Inflammatory macrophage treated with lipopolysaccharide for 1 hour (primary cell): ENCODE data around the gene GPR155.
A peak's percentile ranks its signal among the peaks of the same experiment; 100 is the strongest.

Source experiments
- DNase-seq, 2 donors: peaks; one replicate each; pipeline ENCODE4 v3.0.0-alpha.2; 2020 to 2022

Gene GPR155, protein sequence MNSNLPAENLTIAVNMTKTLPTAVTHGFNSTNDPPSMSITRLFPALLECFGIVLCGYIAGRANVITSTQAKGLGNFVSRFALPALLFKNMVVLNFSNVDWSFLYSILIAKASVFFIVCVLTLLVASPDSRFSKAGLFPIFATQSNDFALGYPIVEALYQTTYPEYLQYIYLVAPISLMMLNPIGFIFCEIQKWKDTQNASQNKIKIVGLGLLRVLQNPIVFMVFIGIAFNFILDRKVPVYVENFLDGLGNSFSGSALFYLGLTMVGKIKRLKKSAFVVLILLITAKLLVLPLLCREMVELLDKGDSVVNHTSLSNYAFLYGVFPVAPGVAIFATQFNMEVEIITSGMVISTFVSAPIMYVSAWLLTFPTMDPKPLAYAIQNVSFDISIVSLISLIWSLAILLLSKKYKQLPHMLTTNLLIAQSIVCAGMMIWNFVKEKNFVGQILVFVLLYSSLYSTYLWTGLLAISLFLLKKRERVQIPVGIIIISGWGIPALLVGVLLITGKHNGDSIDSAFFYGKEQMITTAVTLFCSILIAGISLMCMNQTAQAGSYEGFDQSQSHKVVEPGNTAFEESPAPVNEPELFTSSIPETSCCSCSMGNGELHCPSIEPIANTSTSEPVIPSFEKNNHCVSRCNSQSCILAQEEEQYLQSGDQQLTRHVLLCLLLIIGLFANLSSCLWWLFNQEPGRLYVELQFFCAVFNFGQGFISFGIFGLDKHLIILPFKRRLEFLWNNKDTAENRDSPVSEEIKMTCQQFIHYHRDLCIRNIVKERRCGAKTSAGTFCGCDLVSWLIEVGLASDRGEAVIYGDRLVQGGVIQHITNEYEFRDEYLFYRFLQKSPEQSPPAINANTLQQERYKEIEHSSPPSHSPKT

DNA sequence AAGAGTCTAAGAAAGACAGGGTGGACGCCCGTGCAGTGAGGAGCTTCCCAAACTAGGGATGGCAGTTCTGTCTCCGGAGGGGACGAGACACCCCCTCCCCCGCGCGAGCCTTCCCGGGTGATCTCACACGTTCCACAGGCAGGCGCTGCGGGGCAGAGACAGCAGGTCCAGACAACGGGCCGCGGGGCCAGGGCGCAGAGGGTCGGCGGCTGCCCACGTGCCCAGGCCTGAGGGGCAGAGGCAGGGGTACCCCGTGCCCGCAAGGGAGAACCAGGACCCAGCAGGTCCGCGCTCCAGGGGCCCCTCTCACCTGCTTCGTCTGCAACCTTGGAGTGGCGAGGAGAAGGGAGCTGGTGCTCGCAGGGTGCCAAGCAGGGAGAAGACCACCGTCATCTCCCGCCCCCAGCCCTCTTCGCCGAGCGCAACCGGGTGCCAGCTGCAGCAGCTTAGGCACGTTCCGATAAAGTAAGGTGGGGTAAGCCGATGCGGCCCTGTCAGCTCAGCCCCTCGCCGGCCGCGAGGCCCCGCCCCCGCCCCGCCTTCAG, at the start of gene GPR155:
GPR155 (minus strand) TSS at position 467 of the 545 bp plus-strand sequence. CDS start 5,073 bp downstream, outside the sequence.
- DNase-seq = no peak

DNA sequence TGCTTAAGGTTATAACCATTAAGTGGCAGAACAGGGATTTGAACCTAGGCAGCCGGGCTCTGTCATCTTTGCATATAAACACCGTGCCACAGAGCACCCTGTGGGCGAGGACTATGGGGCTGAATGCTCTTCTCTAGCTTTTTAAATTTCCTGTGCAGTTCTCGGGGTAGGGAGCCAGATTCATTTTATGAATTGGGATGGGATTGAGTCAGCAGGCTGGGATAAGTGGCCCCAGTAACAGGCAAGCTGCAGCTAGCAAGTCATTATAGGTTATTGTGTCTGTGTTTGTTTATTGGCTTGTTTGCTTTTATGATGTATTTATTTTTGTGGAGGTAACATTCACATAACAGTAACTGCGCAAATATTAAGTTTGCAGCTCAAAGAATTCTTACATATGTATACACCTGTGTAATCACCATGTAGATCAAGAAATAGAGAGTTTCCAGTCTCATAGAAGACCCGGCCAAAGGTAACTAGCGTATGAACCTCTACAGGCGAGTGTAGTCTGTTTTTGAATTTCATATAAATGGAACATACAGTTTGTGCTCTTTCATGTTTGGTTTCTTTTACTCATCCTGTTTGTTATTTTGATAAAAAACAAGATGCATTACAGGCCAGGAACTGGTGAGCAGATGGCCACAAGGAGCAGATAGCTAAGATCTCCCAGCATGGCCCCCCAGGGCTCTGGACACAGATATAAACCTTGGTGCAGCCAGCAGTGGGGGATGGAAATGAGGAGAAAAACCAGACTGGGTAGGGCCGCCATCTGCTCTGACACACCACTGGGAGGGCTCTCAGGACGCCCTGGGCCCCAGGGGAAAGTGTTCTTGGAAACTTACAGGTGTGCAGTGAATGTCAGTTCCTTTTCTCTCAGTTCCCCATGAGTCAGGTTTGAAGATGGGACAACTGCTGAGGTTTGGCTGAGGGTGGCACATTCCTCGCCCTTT, 49.2 kb upstream of the GPR155 start:
- no peak for DNase-seq

DNA sequence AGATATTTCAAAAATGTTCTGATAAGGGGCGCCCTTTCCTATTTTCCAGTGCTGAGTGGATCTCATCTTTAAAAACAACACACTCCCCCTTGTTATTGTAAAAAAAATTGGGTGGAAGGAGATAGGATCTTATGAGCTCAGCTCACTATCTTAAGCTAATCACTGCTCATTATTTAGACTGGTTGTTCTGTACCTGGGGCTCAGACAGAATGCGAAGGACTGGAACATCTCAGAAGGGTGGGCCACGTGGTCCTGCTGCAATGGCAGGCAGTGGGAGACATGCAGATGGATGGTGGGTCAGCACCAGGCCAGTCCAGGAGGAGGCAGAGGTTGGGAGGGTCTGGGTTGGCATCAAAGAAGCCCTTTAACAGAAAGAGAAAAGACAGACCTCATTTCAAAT, 48.3 kb upstream of the GPR155 start:
- no peak for DNase-seq

DNA sequence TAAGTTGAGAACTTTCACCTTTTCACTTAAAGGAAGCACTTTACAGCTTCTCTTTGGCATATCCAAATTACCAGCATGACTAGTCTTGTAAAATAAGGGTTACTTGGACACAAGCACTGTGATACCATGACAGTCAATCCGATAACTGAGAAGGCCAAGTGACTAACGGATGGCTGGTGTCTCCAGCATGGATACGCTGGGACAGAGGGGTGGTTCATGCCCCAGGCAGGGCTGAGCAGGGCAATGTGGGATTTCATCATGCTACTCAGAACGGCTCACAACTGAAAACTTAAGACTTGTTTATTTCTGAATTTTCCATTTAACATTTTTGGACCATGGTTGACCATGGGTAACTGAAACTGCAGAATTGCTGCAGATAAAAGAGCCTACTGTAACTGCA, 43.1 kb upstream of the GPR155 start:
- DNase-seq = no peak

DNA sequence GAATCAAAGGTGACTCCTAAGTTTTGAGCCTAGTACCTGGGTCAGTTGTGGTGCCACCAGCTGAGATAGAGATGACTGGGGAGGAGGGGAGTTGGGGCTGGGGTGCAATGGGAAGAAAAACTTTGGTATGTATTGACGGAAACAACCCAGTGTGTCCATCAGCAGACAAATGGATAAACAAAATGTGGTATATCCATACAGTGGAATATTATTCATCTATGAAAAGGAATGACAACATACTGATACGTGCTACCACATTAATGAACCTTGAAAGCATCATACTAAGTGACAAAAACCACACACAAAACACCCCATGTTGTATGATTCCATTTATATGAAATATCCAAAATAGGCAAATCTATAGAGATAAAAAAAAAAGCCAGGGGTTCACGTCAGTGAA, 41.1 kb upstream of the GPR155 start:
- DNase-seq = no peak

DNA sequence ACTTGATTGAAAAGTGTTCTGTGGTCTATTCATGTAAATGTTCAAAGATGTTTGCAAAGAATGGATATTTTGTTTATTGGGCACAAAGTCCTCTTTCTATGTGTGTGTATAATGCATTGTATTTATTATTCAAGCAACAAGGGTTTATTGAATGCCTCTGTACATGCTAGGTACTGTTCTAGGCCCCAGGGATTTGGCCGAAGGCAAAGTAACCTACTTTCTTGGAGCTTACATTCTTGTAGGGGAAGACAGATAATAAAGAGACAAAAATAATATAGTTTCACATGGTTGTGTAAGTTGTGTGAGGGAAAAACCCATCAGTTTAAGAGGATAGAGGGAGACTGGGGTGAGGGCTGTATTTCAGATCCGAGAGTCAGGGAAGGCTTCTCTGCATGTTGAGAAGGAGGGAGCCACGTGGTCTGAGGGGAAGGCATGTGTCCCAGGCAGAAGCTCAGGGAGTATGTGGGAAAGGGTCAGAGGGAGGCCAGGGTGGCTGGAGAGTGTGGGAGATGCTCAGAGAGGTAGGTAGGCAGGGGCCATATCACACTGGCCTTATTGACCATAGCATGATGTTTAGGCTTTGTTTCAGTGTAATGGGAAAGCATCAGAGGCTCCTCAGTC, 40.4 kb upstream of the GPR155 start:
- DNase-seq = no peak

DNA sequence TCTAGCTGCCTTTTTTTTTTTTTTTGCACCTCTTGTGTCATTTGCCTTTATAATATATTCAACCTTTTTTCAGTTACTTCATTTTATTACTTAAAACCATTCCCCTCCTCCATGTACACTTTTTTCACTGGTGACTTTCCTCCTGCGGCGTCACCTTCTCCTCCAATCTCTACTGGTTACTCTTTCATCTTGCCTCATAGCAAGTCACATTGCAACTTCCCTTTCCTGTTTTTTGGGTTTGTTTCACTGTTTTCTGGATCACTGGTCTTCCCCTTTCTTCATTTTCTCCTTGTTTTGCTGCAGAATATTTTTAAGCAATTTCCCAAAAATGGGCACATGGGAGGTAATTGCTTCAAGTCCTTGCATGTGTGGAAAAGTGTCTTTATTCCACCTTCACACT, 37.7 kb upstream of the GPR155 start:
- peak; percentile 80 to 85 for DNase-seq

DNA sequence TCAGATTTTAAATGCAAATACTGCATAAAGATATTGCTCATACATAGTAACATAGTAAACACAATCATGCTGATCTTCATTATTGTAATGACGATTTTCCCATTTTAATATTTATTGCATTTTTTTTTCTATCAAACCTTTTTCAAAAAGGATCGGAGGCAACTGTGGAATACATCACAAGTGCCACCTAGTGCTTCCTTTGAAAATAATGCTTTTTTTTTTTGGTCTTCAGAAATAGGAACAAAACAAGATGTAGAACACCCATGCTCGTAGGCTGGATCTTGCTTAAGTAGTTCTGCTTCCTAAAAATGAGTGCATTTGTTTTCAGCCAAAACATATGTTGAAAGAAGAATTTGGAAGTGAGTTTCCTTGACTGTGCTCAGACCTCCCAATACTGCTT, 35.7 kb upstream of the GPR155 start:
- peak; percentile 75 to 84 for DNase-seq

DNA sequence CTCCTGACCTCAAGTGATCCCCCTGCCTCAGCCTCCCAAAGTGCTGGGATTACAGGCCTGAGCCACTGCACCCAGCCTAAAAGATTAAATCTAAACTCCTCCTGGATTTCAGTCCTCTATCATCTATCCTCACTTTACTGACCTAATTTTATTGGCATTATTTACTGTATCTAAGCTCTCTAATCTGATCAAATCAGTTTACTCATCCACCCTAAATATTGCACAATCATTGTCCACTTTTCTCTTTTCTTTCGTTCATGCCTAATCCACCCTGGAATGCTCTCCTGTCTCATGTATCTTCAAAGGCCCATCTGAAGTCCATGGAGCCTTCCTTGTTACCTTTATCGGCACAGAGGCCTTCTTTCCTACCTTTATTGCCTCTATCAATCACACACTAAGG, 31.6 kb upstream of the GPR155 start:
- no peak for DNase-seq

DNA sequence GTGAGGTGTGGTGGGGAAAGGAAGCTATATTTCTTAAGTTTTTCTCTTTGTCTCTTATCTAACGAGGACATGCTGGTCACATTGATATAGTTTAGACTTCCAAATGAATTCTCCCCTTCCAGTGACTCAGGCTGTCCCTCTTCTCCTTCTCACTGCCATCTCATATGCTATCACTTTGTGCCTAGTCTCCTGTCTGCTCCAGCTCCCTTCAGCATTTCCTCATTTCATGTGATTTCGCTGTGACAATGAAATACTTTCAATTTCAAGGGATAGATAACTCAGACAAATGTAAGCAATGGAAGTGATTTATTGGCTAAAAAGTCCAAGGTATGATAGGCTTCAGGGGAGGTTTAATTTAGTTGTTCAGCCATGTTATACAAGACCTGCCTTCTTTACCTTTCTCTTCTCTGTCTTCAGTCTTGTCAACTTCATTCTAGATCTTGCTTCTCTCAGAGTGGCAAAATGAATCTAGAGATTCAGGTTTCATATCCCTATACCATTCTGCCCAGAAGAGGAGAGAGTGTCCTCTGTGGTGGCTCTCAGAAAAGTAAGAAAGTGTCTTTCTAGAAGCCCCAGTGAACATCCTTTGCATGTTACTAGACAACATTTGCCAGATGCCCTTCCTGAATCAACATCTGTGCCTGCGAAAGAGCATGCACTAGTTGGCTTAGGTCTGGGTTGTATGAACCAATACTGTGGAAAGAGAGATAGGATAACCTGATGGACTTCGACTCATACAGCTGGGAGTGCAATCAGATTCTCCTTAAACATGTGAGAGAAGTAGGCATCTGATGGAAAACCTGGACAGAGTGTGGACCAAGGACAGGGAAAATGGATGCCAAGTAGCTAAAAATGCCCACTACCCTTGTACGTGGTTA, 29.9 kb upstream of the GPR155 start:
- DNase-seq = peak; percentile 34 to 43

DNA sequence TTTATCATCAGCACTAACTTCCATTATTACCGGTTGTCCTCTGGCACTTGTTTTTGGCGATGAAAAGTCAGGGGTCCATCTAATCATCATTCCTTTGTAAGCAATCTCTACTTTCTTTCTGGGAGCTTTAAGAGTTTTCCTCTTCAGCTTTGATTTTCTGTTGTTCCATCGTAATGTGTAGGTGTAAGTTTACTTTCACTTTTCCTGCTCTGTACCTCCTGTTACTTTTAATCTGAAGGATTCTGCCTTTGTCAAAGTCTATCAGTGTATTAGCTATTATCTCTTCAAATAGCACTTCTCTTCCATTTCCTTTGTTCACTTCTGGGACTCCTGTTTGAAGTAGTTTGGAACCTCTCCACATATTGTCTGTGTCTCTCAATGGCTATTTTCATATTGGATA, 25.5 kb upstream of the GPR155 start:
- DNase-seq = no peak

DNA sequence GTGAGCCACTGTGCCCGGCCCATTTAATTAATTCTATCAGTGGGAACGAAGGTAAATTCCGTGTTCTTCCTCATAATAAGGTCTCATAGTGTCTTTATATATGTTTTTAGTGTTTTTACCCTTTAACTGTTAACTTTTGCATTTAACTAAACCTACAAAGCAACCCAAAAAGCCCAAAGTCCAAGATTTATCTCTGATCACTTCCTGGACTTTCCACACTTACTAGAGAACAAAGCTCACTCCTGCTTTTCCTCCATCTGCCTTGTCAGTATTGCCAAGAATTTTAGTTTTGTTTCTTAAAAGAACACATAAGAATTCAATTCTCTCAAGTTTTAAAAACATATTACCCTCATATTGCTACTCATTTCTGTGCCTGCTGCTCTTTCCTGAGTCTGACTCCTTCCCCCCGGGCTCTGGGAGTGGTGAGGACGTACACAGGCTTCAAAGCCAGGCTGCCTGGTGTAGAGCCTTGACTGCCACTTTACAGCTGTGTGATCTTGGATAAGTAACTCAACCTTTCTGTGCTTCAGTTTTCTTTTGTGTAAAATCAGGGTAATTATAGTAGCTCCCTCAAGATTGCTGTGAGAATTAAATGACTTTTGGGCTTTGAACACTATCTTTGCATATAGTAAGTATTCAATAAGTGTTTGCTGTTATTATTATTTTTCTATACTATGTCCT, 24.9 kb upstream of the GPR155 start:
- DNase-seq = no peak

DNA sequence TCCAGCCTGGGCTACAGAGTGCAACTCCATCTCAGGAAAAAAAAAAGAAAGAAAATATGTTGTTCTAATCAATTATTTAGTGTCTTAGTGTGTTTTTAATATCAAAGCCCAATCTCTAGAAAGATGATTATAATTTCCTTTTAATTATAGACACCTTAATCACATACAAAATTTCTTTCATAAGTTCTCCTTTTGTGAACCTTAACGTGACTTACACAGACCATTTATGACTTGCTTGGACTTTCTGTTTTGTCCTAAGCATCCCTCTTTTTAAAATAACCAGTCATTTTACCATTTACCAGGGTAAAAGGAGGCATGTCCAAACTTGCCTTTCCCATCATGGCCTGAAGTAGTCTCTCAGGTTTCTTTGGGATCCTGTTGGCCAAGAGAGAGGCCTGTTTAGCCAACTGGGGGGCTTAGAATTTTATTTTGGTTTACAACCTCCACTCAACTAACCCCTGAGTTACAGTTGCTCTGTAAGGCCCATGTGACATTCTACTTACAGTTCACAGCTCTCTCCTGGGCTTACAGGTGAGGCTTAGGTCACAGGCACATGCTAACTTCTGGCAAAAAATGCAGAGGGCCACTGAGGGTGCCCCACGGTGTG, 23.9 kb upstream of the GPR155 start:
- DNase-seq = no peak

DNA sequence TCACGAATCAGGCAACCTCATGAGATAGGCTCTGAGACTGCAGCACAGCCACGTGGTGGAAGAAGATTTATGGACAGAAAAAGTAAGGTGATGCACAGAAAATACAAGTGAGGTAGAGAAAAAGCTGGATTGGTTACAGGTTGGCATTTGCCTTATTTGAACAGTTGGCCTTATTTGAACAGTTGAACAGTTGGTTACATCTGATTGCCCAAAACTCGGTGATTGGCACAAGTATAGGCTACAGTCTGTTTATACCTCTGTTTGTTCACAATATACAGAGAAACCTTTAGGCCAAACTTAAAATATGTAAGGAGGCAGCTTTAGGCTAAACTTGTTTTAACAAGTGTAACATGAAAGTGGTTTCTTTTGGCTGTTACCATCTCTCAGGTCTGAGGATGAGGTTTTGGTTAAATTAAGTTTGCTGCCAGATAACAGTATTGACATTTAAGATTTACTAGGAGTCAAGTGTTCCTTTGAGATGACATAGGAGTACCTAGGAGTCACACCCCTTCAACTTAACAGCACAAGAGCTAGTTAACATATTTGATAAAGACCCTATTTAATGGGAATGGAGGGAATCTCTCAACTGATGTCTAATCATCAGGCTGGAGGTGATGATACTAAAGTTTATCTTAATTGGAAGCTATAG, 16.5 kb upstream of the GPR155 start:
- DNase-seq = no peak

DNA sequence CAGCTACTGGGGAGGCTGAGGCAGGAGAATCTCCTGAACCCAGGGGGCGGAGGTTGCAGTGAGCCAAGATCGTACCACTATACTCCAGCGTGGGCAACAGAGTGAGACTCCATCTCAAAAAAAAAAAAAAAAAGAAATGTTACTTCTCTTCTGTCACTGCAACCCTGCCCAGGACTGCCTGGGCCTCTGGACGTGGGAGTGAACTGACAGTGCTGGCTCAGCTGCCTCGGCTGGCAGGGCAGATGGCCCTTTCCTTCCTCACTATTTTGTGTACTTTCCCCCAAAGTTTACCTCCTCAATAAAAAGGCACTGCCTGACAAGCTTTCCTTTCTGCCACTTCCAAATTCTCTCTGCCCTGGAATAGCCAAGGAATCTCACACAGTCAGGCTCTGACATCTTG, 12.5 kb upstream of the GPR155 start:
- peak; percentile 28 to 49 for DNase-seq

DNA sequence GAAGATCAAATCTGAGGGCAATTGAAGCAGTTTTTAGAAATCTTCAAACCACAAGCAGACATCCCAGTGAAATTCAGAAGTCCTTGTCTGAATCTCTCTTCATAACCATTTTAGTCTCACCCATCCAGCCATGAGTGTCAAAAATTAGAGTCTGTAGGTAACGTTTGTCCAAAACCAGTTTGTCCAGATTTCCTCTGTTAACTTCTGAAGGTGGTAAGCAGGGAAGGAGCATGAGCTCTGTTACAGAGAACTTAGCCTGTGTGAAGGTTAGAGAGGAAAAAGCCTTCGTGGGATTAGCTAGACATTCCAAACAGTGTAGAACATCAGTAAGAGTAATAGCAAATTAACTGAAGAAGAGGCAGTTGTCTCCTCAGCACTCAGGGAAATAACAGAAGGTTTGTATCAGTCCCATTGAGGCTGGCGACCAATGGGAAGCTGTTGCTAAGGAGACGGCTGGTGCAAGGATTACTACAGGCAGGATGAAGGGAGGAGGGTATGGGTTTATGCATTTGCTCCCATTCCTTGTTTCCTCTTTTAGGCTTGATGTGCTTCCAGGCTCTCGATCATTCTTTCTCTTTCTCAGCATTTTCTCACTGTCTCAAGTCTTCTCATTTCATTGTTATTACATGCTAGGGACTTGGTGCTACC, 8.7 kb upstream of the GPR155 start:
- DNase-seq = no peak

DNA sequence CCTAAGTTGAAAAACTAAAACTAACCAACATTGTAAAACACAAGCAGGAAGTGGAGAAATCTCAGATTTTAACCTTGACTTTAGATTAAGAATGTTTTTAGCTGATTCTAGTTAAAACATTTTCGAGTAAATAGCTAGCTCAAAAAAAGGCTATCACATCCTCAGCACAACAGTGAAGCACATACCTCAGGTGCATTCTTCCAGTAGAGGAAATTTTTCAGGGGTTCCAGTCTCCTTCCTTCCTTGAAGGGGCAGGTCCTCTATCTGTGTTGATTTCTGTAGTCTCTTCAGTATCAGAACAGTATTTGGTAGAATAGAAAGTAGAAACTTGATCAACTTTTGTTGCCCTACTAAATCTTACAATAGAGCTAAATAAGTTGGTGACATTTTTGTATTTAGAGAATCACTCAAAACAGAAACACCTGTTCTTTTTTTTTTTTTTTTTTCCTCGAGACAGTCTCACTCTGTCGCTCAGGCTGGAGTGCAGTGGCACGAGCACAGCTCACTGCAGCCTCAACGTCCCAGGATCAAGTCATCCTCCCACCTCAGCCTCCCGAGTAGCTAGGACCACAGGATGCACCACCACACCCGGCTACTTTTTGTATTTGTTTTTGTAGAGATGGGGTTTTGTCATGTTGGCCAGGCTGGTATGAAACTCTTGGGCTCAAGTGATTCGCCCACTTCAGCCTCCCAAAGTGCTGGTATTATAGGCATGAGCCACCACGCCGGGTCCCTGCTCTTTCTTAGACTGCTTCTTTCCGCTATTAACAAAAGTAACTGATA, 6.9 kb upstream of the GPR155 start:
- no peak for DNase-seq

DNA sequence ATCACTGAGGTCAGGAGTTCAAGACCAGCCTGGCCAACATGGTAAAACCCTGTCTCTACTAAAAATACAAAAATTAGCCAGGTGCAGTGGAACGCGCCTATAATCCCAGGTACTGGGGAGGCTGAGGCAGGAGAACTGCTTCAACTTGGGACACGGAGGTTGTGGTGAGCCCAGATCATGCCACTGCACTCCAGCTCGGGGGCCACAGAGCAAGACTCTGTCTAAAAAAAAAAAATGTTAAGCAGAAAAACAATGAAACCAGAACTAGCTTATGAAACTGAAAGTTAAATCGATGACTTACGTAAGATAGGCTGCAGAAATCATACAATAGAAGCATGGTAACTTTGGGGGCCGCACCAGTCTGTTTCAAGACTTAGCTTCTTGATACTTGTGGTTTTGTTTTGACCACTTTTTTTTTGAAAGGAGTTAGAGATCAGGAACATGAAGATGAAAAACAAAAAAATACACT, 6.2 kb upstream of the GPR155 start:
- DNase-seq = peak; percentile 66
